ENCODE data around the gene PSMG4.

Gene PSMG4

GRCh38 chr6:3307436-3307835, 48.7 kb downstream of the PSMG4 start:
- no peak overlapping the region for H3K9ac ChIP-seq
- no peak overlapping the region for H3K4me3 ChIP-seq (ENCODE audit: low read depth, low read length)
- no peaks in the 10 kb centered on the region for H3K4me1 ChIP-seq
- TF ChIP-seq CTCF (IDR thresholded peaks at IDR 0.05) = no peak
- no peaks in the 10 kb centered on the region for H3K9me3 ChIP-seq (ENCODE audit: control insufficient read depth, low read length)
- no peaks in the 10 kb centered on the region for H3K36me3 ChIP-seq (ENCODE audit: control insufficient read depth, insufficient read depth, low read length)
- no peak overlapping the region for H3K27ac ChIP-seq
- peaks cover 3% of the 10 kb centered on the region for H3K79me2 ChIP-seq
- H3K27me3 ChIP-seq (ENCODE audit: control insufficient read depth, insufficient read depth, low read length) = no peaks in the 10 kb centered on the region
- H2AFZ ChIP-seq = no peak overlapping the region
- no peak overlapping the region for H3K4me2 ChIP-seq (ENCODE audit: low read length)

GRCh38 chr6:3308106-3308505, 49.4 kb downstream of the PSMG4 start:
- Histone ChIP-seq H3K27ac (no peak overlapping the region), H3K9ac (no peak overlapping the region), H2AFZ (no peak overlapping the region), H3K27me3 (ENCODE audit: control insufficient read depth, insufficient read depth, low read length) (no peaks in the 10 kb centered on the region), H3K4me3 (ENCODE audit: low read depth, low read length) (no peak overlapping the region), H3K4me1 (no peaks in the 10 kb centered on the region), H3K9me3 (ENCODE audit: control insufficient read depth, low read length) (no peaks in the 10 kb centered on the region), H3K79me2 (peaks cover 3% of the 10 kb centered on the region), H3K4me2 (ENCODE audit: low read length) (no peak overlapping the region), H3K36me3 (ENCODE audit: control insufficient read depth, insufficient read depth, low read length) (no peaks in the 10 kb centered on the region)
- no peak for TF ChIP-seq CTCF (IDR thresholded peaks at IDR 0.05)

- no peaks in the 10 kb centered on the region for H3K9me3 ChIP-seq (ENCODE audit: control insufficient read depth, low read length)
- H3K79me2 ChIP-seq = no peaks in the 10 kb centered on the region
- no peak overlapping the region for H2AFZ ChIP-seq
- H3K4me2 ChIP-seq (ENCODE audit: low read length) = no peak overlapping the region
- H3K4me3 ChIP-seq (ENCODE audit: low read depth, low read length) = no peak overlapping the region
- H3K36me3 ChIP-seq (ENCODE audit: control insufficient read depth, insufficient read depth, low read length) = no peaks in the 10 kb centered on the region
- no peak overlapping the region for H3K27ac ChIP-seq
- no peak overlapping the region for H3K9ac ChIP-seq
- H3K27me3 ChIP-seq (ENCODE audit: control insufficient read depth, insufficient read depth, low read length) = no peaks in the 10 kb centered on the region
- H3K4me1 ChIP-seq = no peaks in the 10 kb centered on the region
- TF ChIP-seq CTCF (IDR thresholded peaks at IDR 0.05) = no peak
Observed at GRCh38 chr6:3309391-3310050, 50.8 kb downstream of the PSMG4 start.

- no peaks in the 10 kb centered on the region for H3K4me1 ChIP-seq
- no peak overlapping the region for H3K4me2 ChIP-seq (ENCODE audit: low read length)
- no peak overlapping the region for H3K27ac ChIP-seq
- no peaks in the 10 kb centered on the region for H3K36me3 ChIP-seq (ENCODE audit: control insufficient read depth, insufficient read depth, low read length)
- TF ChIP-seq CTCF (IDR thresholded peaks at IDR 0.05) = no peak
- H3K79me2 ChIP-seq = no peaks in the 10 kb centered on the region
- no peak overlapping the region for H3K4me3 ChIP-seq (ENCODE audit: low read depth, low read length)
- H3K9ac ChIP-seq = no peak overlapping the region
- H3K9me3 ChIP-seq (ENCODE audit: control insufficient read depth, low read length) = no peaks in the 10 kb centered on the region
- H3K27me3 ChIP-seq (ENCODE audit: control insufficient read depth, insufficient read depth, low read length) = no peaks in the 10 kb centered on the region
- H2AFZ ChIP-seq = no peak overlapping the region
Observed at GRCh38 chr6:3310051-3310448, 51.3 kb downstream of the PSMG4 start.

- H3K9ac ChIP-seq = no peak overlapping the region
- H3K27ac ChIP-seq = no peak overlapping the region
- no peaks in the 10 kb centered on the region for H3K9me3 ChIP-seq (ENCODE audit: control insufficient read depth, low read length)
- TF ChIP-seq CTCF (IDR thresholded peaks at IDR 0.05) = no peak
- H3K79me2 ChIP-seq = no peaks in the 10 kb centered on the region
- H3K36me3 ChIP-seq (ENCODE audit: control insufficient read depth, insufficient read depth, low read length) = no peaks in the 10 kb centered on the region
- no peak overlapping the region for H3K4me3 ChIP-seq (ENCODE audit: low read depth, low read length)
- no peaks in the 10 kb centered on the region for H3K27me3 ChIP-seq (ENCODE audit: control insufficient read depth, insufficient read depth, low read length)
- H3K4me2 ChIP-seq (ENCODE audit: low read length) = no peak overlapping the region
- no peaks in the 10 kb centered on the region for H3K4me1 ChIP-seq
- no peak overlapping the region for H2AFZ ChIP-seq
Observed at GRCh38 chr6:3310703-3311102, 52.0 kb downstream of the PSMG4 start.

All from parathyroid adenoma (tissue), 2 donors.